IMR-90 (cell line): ENCODE results near the gene MRGPRD. TPM values are rescaled to one million over a fixed set of nuclear protein-coding genes. Genes with fewer than 3 reads are reported as not detected.

Experiments used
- ATAC-seq: fragments of 200-7000 bp; cut with Tn5 transposase; 2 replicates; pipeline ENCODE4 v1.9.1; 2020; ENCODE audit warnings: low read depth, mild to moderate bottlenecking, moderate library complexity
- BruUV-seq: library from RNA; stranded (reverse); fragments of 400-500 nt; replicated peaks from 2 replicates; lab custom pipeline; 2021; lab: Mats Ljungman, UMichigan
- CTCF ChIA-PET: fragments of 300-600 bp; formaldehyde crosslinking; extraction: SDS; loops from one replicate; lab custom pipeline; 2021; ENCODE audit warnings: antibody characterized with exemption; lab: Yijun Ruan, JAX
- POLR2A ChIA-PET: fragments of 300-600 bp; sonication (Branson Sonifier 250); formaldehyde crosslinking; loops from one replicate; lab custom pipeline; 2022; ENCODE audit warnings: antibody characterized with exemption; ENCODE audit not compliant: unreplicated experiment; lab: Charles Lee
- DNase-seq: peaks from one replicate; pipeline ENCODE4 v3.0.0; 2013
- H2AFZ ChIP-seq: replicated peaks from 2 replicates; pipeline ENCODE3; 2013; ENCODE audit warnings: low read length, mild to moderate bottlenecking; ENCODE audit not compliant: poor library complexity
- H2AK5ac ChIP-seq: 2 replicates; pipeline ENCODE4 v1.6.1; 2013; ENCODE audit warnings: low read depth, low read length, inconsistent platforms
- H2AK9ac ChIP-seq: replicated peaks from 2 replicates; pipeline ENCODE3; 2013; ENCODE audit warnings: mild to moderate bottlenecking, low read depth, low read length, moderate library complexity; ENCODE audit not compliant: poor library complexity
- H2BK120ac ChIP-seq: 2 replicates; pipeline ENCODE4 v1.6.1; 2013; ENCODE audit warnings: low read depth, low read length, inconsistent platforms
- H2BK15ac ChIP-seq: 3 replicates; pipeline ENCODE4 v1.6.1; 2013; ENCODE audit warnings: low read depth, low read length, inconsistent platforms
- H2BK20ac ChIP-seq: 2 replicates; pipeline ENCODE4 v1.6.1; 2013; ENCODE audit warnings: low read depth, mild to moderate bottlenecking, inconsistent platforms, low read length, moderate library complexity
- H2BK5ac ChIP-seq: 2 replicates; pipeline ENCODE4 v1.6.1; 2013; ENCODE audit warnings: mild to moderate bottlenecking, low read depth, low read length, inconsistent platforms; ENCODE audit not compliant: poor library complexity, severe bottlenecking
- H3K14ac ChIP-seq: replicated peaks from 2 replicates; pipeline ENCODE4 v1.6.1; 2013; ENCODE audit warnings: low read depth, low read length, inconsistent platforms
- H3K18ac ChIP-seq: 2 replicates; pipeline ENCODE4 v1.6.1; 2013; ENCODE audit warnings: low read depth, low read length, control low read depth
- H3K23ac ChIP-seq: 2 replicates; pipeline ENCODE4 v1.6.1; 2013; ENCODE audit warnings: low read depth, low read length, inconsistent platforms
- H3K27ac ChIP-seq: 2 replicates; pipeline ENCODE4 v1.5.1; 2013; ENCODE audit warnings: mild to moderate bottlenecking, control low read depth, low read length; ENCODE audit not compliant: insufficient read depth
- H3K27me3 ChIP-seq: 2 replicates; pipeline ENCODE4 v1.6.1; 2013; ENCODE audit warnings: low read length; ENCODE audit not compliant: control insufficient read depth, insufficient read depth
- H3K36me3 ChIP-seq: 2 replicates; pipeline ENCODE4 v1.6.1; 2013; ENCODE audit warnings: low read length, mixed read lengths; ENCODE audit not compliant: control insufficient read depth, insufficient read depth
- H3K4ac ChIP-seq: 2 replicates; pipeline ENCODE4 v1.6.1; 2013; ENCODE audit warnings: low read depth, low read length, inconsistent platforms
- H3K4me1 ChIP-seq: 2 replicates; pipeline ENCODE4 v1.6.1; 2013; ENCODE audit warnings: low read length, mixed read lengths; ENCODE audit not compliant: control insufficient read depth, insufficient read depth
- H3K4me2 ChIP-seq: 2 replicates; pipeline ENCODE4 v1.6.1; 2013; ENCODE audit warnings: low read depth, mild to moderate bottlenecking, control low read depth, low read length, moderate library complexity
- H3K4me3 ChIP-seq: 2 replicates; pipeline ENCODE4 v1.5.1; 2013; ENCODE audit warnings: low read depth, mild to moderate bottlenecking, control low read depth, low read length, moderate library complexity; ENCODE audit not compliant: insufficient read depth
- H3K56ac ChIP-seq: 2 replicates; pipeline ENCODE4 v1.6.1; 2013; ENCODE audit warnings: low read length, inconsistent platforms; ENCODE audit not compliant: insufficient read depth; ENCODE audit errors: extremely low read depth
- H3K79me1 ChIP-seq, 2 experiments: 2 replicates each; pipeline ENCODE4 v1.6.1; 2013; ENCODE audit warnings: low read length in 2 of 2, inconsistent platforms in 1 of 2, low read depth in 1 of 2
- H3K9ac ChIP-seq: 2 replicates; pipeline ENCODE4 v1.6.1; 2013; ENCODE audit warnings: low read depth, low read length, control low read depth
- H3K9me1 ChIP-seq: 2 replicates; pipeline ENCODE4 v1.6.1; 2013; ENCODE audit warnings: low read length, inconsistent platforms; ENCODE audit not compliant: insufficient read depth
- H3K9me3 ChIP-seq: 2 replicates; pipeline ENCODE4 v1.6.1; 2013; ENCODE audit warnings: low read length; ENCODE audit not compliant: control insufficient read depth, insufficient read depth
- H4K20me1 ChIP-seq: 2 replicates; pipeline ENCODE4 v1.6.1; 2013; ENCODE audit warnings: low read length, inconsistent platforms; ENCODE audit not compliant: insufficient read depth
- H4K5ac ChIP-seq: 2 replicates; pipeline ENCODE4 v1.6.1; 2013; ENCODE audit warnings: mild to moderate bottlenecking, low read depth, low read length, control low read depth
- H4K8ac ChIP-seq, 2 experiments: 2 replicates each; pipeline ENCODE4 v1.6.1; 2013; ENCODE audit warnings: low read depth in 2 of 2, low read length in 2 of 2, control low read depth in 1 of 2, inconsistent platforms in 1 of 2
- H4K91ac ChIP-seq: 2 replicates; pipeline ENCODE4 v1.6.1; 2013; ENCODE audit warnings: low read depth, low read length, inconsistent platforms; ENCODE audit not compliant: insufficient read depth
- CEBPB ChIP-seq: IDR thresholded peaks from 2 replicates; pipeline ENCODE4 v1.6.1; 2012; ENCODE audit warnings: low read depth, low read length, improper control_type of control experiment
- CHD1 ChIP-seq: IDR thresholded peaks from 2 replicates; pipeline ENCODE4 v1.6.1; 2012; ENCODE audit warnings: low read depth, low read length, improper control_type of control experiment
- MAZ ChIP-seq: IDR thresholded peaks from 2 replicates; pipeline ENCODE4 v1.6.1; 2012; ENCODE audit warnings: low read depth, mild to moderate bottlenecking, low read length, improper control_type of control experiment, moderate library complexity, borderline replicate concordance
- NFE2L2 ChIP-seq: fragments of 150-350 bp; IDR thresholded peaks from 2 replicates; pipeline ENCODE4 v1.6.1; 2016; ENCODE audit warnings: low read depth, mild to moderate bottlenecking, low read length
- SMC3 ChIP-seq: fragments of 150-350 bp; IDR thresholded peaks from 2 replicates; pipeline ENCODE4 v1.6.1; 2016; ENCODE audit warnings: low read depth, mild to moderate bottlenecking, antibody characterized with exemption, low read length, moderate library complexity
- USF2 ChIP-seq: fragments of 150-350 bp; IDR thresholded peaks from 2 replicates; pipeline ENCODE4 v1.6.1; 2017; ENCODE audit warnings: mild to moderate bottlenecking, antibody characterized with exemption, low read length, low read depth
- WGBS, 2 experiments: methylation state at CpG; one replicate each; pipeline versions ENCODE4 v1.1.5 to v1.1.7; 2013; ENCODE audit warnings: missing lambda C conversion rate in 2 of 2; ENCODE audit not compliant: insufficient read length in 1 of 2; ENCODE audit errors: extremely low coverage in 2 of 2; 5-methylcytosine and 5-hydroxymethylcytosine counted together
- dilution Hi-C: fragments of 300-500 bp; cut with HindIII; formaldehyde crosslinking; loops from one replicate; pipeline ENCODE4 v1.14.3; 2018; ENCODE audit warnings: low sequenced_read_pairs; ENCODE audit not compliant: unreplicated experiment
- in situ Hi-C: fragments of 300-500 bp; cut with MboI; formaldehyde crosslinking; loops from 3 replicates; pipeline ENCODE4 v1.14.3; 2019; ENCODE audit warnings: low sequenced_read_pairs, inconsistent platforms, mixed read lengths
- intact Hi-C: fragments of 100-400 bp; cut with micrococcal nuclease; formaldehyde crosslinking; loops from 2 replicates; pipeline ENCODE4 v1.10.0; 2022
- polyA plus RNA-seq, 3 experiments: library from polyadenylated mRNA; depleted of rRNA; stranded (reverse); fragments of >200 nt; gene quantifications; 2 replicates each; pipeline ENCODE4 v1.2.3, GENCODE V29; 2012; ENCODE audit warnings: low replicate concordance in 1 of 3
- total RNA-seq: library from RNA; depleted of rRNA; stranded (reverse); fragments of >200 nt; gene quantifications from 2 replicates; pipeline ENCODE4 v1.2.3, GENCODE V29; 2012
- TF ChIP-seq, protein P1 (sequence below): fragments of 150-350 bp; IDR thresholded peaks from 2 replicates; pipeline ENCODE4 v1.6.1; 2016; ENCODE audit warnings: low read depth, mild to moderate bottlenecking, low read length, moderate library complexity, borderline replicate concordance

MRGPRD gene
- total and polyA plus RNA-seq, 2 of the 4 experiments (the other 2 are of a cell fraction), result not detected

GRCh38 chr11:68977781-68978625 lies 2.8 kb downstream of the MRGPRD start:
- Histone ChIP-seq H3K18ac (no peak overlapping the region), H3K27ac (no peak overlapping the region), H2AK9ac (no peak overlapping the region), H3K4me1 (peaks cover 2% of the 10 kb centered on the region; the same call in 1 of the 2 replicates), H3K23ac (no peak overlapping the region), H3K36me3 (no peaks in the 10 kb centered on the region), H3K9me3 (no peaks in the 10 kb centered on the region), H3K9ac (no peak overlapping the region), H3K4me2 (no peak overlapping the region), H4K91ac (no peak overlapping the region), H4K5ac (no peak overlapping the region), H4K8ac (no peak overlapping the region), H3K4ac (no peak overlapping the region), H2BK20ac (no peak overlapping the region), H3K9me1 (no peaks in the 10 kb centered on the region), H4K20me1 (no peaks in the 10 kb centered on the region), H3K27me3 (peaks cover 46% of the 10 kb centered on the region), H3K56ac (no peak overlapping the region), H2AFZ (no peak overlapping the region), H3K79me1 (no peaks in the 10 kb centered on the region), H2BK120ac (no peak overlapping the region), H2AK5ac (no peak overlapping the region), H2BK5ac (no peak overlapping the region), H3K14ac (no peak overlapping the region), H3K4me3 (no peak overlapping the region), H2BK15ac (no peak overlapping the region)
- ChIA-PET CTCF (no interaction called here), POLR2A (no interaction called here)
- 91% methylated on average over 4 of the region's 14 CpGs; no CpG with 5 or more reads in 1 of the 2 experiments for WGBS, 2 experiments
- no TSS peak for BruUV-seq
- intact Hi-C loops, result no loop called here
- no peak for DNase-seq
- dilution Hi-C loops, result no loop called here
- TF ChIP-seq SMC3 (no peak), USF2 (no peak), CEBPB (no peak), MAZ (no peak), CHD1 (no peak), NFE2L2 (no peak)
- TF ChIP-seq, protein P1, sequence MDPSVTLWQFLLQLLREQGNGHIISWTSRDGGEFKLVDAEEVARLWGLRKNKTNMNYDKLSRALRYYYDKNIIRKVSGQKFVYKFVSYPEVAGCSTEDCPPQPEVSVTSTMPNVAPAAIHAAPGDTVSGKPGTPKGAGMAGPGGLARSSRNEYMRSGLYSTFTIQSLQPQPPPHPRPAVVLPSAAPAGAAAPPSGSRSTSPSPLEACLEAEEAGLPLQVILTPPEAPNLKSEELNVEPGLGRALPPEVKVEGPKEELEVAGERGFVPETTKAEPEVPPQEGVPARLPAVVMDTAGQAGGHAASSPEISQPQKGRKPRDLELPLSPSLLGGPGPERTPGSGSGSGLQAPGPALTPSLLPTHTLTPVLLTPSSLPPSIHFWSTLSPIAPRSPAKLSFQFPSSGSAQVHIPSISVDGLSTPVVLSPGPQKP, result no peak
- in situ Hi-C loops, result no loop called here
- no peak for ATAC-seq
